Adipose tissue (tissue), 3 donors: Measurements from ENCODE around the gene APOLD1. TPM values are rescaled to one million over a fixed set of nuclear protein-coding genes. Genes with fewer than 3 reads are reported as not detected.
"Not testable (repeated sequence)": the region's sequence is repeated elsewhere in the genome, so short reads cannot be mapped to it uniquely, and the experiment has no call there.

ENCODE experiments used
- H3K27ac ChIP-seq: one replicate; pipeline ENCODE4 v1.5.1; 2013; ENCODE audit warnings: low read depth, low read length
- WGBS, 3 donors: extraction: QIAGEN DNeasy Blood & Tissue Kit; methylation state at CpG; one replicate each; pipeline ENCODE4 v1.1.7; 2013; 5-methylcytosine and 5-hydroxymethylcytosine counted together
- polyA plus RNA-seq, 3 donors: library from polyadenylated mRNA; stranded (reverse); fragments of 200-250 nt; gene quantifications; one replicate each; pipeline ENCODE4 v1.2.3, GENCODE V29; 2013
- donor health status: healthy with polysubstance abuse.
- donor health status: Bipolar disorder and iron deficiency.
- donor health status: healthy.

The APOLD1 gene
- polyA plus RNA-seq, 3 donors, result 13.8 to 71.1 (median 44.6) TPM

DNA sequence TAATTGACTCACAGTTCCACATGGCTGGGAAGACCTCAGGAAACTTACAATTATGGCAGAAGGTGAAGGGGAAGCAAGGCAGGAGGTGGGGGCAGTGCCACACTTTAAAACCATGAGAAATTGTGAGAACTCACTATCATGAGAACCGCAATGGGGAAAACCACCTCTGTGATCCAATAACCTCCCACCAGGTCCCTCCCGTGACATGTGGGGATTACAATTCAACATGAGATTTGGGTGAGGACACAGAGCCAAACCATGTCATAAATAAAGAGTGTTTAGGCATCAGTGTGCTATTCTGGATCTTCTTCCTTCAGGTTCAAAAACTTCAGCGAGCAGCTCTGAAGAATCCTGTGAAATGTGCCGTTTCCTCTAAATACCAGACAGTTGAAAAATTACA is 37.4 kb downstream of the APOLD1 start:
- no peak overlapping the region for H3K27ac ChIP-seq
- 93 to 97% (median 95%) methylated on average over 4 of the region's 4 CpGs for WGBS, 3 donors

DNA sequence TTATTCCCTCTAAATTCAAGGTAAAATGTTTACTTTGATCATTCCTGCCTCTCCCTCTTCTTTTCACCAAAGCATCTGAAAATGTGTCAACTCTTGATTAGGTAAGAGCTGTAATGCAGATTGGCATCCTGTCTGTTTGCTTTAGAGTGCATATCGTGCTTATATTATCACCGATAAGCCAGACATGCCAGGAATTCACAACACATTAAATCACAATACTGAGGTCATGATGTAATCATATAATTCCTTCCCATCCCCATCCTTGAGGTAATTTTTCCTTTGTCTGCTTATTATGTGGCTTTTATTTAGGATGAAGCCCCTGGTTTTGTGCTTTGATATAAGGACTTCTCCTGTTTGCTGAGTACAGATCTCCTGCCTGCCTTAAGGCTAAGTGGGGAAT is 37.8 kb downstream of the APOLD1 start:
- H3K27ac ChIP-seq, result no peak overlapping the region
- 48 to 73% (median 72%) methylated on average over 2 of the region's 2 CpGs for WGBS, 3 donors

DNA sequence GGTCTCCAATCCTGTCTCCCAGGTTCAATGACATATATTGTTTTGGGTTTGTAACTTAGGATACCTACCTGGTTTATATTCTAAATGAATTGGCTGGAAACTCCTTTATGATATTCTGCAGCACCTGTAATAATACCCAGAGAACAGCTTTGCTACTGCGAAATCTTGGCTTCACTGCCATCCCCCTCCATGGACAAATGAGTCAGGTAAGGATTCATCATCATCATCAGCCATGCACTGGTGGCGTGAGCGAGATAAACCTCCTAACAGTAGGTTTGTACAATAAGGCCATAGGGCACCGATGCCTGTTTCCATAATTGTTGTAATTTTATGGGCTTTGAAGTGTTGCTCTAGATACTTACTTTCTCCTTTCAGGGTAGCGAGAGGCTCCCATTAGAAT is 38.4 kb downstream of the APOLD1 start:
- H3K27ac ChIP-seq, result no peak overlapping the region
- 98 to 99% (median 99%) methylated on average over 5 of the region's 5 CpGs for WGBS, 3 donors

DNA sequence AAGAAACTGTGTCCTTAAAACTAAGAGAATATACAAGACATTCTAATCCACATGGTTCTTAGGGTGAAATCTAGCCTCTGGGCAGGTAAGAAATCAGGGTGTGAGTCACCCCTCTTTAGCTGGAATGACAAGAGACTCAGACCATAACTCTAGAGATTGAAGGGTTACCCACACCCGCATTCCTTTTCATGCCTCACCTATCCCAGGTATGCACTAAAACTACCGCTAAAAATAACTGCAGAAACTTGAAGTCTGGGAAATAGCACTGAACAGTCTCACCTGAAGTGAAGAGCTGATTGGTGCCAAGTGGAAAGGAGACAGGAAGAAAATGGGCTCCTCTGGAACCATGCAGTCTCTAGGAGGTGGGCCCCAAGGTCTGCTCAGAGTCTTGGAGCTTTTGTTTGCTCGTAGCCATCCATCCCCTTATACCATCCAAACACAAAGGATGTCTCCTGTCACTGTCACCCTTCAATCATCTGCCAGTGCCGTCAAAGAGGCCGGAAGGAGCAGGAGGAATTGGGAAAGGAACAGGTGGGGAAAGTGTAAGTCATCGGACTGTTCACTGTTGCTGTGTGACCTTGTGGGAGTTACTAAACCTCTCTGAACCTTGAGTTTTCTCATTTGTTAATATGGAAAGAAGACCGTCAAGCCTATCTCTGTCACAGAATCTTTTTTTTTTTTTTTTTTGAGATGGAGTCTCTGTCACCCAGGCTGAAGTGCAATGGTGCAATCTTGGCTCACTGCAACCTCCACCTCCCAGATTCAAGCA is 50.1 kb downstream of the APOLD1 start:
- WGBS, 3 donors, result 85 to 91% (median 86%) methylated on average over 7 of the region's 7 CpGs
- no peak overlapping the region for H3K27ac ChIP-seq

DNA sequence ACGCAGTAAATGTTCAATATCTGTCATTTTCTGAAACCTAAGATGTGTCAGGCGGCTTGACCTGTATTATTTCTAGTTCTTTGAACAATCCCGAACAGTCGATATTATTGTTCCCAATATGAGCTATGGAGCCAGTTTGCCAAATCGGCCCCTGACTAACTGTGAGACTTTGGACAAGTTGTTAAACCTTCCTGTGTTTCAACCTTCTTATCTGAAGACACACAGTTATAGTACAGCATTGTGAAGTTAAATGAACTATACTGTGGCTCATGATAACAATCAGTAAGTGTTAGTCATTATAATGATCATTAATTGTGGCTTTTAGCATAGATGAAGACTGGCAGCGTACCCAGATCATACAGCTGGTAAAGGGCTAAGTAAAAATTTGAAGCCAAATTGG is 51.1 kb downstream of the APOLD1 start:
- no peak overlapping the region for H3K27ac ChIP-seq
- 73 to 90% (median 82%) methylated on average over 6 of the region's 6 CpGs for WGBS, 3 donors

DNA sequence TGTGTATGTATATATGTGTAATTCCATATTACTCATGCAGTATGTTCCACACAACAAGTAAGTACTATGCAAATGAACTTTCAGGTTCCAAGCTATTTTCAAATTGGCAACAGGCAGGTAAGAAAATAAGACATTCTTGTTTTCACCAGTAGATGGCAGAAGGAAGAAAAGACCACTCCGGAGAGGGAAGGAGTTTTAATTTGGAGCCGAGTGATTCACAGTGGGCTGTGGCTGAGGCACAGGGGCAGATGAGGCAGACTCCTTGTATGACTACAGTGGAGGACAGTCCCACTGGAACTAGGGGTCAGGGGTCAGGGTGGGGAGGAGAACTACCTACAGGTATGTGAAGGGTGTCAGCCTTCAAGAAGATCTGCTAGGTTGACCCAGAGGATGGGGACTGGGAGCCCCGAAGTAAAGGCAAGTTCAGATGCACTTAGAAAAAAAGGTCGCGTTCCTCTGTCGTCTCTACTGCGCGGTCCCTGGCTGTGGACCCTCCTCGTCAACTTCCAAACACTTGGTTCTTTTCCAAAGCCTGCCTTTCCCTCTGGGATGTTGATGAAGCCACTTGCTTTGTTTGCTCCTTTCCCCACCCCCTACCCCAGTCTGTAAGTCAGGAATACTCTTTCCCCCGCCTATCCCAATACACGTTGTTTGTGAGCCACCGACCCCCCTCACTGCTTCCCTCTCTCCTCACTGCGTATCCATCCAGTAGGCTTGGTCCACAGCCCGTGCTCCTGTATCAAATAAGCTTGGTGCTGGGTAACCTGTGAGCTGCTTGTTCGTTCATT is 51.8 kb downstream of the APOLD1 start:
- 42 to 59% (median 50%) methylated on average over 15 of the region's 15 CpGs for WGBS, 3 donors
- no peak overlapping the region for H3K27ac ChIP-seq

DNA sequence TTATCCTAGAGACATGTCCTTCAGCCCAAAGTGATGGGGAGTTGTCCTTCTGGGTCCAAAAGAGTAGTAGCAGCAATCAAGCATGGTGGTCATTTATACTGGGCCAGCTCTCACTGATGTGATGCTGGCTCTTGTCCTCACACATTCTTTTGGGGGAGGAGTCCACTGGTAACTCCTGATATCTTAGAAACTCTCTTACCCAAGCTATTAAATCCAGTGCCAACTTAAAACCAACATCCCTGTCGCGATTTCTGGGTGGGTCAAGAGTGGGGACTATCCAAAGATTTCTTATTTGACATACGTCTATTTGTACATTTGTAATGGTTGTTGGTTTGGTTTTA is 52.3 kb downstream of the APOLD1 start:
- WGBS, 3 donors, result 88 to 93% (median 92%) methylated on average over 3 of the region's 3 CpGs
- no peak overlapping the region for H3K27ac ChIP-seq

DNA sequence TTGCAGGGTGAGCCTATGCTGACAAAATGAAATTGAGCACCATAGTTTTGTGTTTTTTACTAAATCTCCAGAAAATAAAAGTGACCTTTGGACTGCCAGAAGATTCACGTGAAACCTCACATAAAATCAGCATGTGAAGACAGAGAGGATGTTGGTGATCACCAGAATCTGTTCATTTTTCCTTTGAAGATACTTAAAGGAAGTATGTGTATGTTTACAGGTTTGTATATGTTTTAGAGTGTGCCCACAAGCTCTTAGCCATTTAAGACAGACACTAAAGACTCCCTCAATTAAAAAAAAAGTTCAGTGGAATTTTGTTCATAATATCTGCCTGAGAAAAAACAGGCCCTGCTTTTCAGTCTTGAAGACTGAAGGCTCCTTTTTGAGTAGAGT is 53.5 kb downstream of the APOLD1 start:
- no peak overlapping the region for H3K27ac ChIP-seq
- WGBS, 3 donors, result 71 to 95% (median 87%) methylated on average over 1 of the region's 1 CpG

DNA sequence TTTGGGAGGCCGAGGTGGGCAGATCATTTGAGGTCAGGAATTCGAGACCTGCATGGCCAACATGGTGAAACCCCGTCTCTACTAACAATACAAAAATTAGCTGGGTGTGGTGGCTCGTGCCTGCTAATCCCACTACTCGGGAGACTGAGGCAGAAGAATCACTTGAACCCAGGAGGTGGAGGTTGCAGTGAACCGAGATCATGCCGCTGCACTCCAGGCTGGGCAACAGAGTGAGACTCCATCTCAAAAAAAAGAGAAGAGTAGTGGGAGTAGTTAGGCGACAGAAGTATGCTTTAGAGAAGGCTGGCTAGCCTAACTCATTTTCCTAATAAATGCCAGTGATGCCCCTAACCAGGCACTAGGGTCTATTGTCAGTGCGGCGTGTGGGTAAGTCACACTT is 54.0 kb downstream of the APOLD1 start:
- not testable (repeated sequence) for H3K27ac ChIP-seq
- WGBS, 3 donors, result 94 to 97% (median 95%) methylated on average over 10 of the region's 10 CpGs

DNA sequence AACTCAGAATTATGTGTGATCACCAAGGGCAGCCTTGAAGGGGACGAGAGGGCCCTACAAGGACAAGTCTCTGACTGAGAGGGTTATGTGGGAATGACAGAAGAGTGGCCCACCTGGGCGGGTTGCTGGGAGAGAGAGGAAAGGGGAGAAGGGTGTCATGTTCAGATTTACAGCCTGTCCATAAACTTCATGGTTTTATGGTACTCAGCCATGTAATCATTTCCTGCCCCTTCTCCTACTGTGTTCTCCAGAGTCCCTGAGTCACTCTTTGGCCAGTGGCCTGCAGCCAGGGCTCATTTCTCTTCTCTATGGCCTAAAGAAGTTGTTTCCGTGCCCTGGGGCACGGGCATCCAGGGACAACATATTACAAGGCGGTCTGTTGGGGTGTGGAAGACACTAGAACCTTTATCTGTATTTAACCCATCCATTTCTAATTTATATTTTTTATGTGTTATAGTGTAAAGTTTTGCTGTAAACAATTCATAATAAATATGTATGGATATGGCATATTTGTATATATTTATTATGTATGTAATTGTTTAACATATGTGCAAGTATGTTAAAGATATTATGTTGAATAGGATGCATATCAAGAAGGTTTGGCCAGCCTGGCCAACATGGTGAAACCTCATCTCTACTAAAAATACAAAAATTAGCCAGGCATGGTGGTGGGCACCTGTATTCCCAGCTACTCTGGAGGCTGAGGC is 54.6 kb downstream of the APOLD1 start:
- H3K27ac ChIP-seq, result no peak overlapping the region
- 54 to 79% (median 56%) methylated on average over 5 of the region's 5 CpGs for WGBS, 3 donors

DNA sequence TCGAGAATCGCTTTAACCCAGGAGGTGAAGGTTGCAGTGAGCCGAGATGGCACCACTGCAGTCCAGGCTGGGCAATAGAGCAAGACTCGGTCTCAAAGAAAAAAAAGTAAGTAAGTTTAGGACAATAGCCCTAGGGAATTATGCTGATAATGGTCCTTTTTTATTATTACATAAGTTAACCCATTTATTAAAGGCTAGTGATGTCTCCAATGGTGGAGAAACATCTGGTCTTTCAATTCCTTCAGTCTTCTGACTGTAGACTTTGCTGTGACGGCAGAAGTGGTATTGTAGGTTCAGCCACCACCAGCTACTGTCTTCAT is 55.1 kb downstream of the APOLD1 start:
- 89 to 94% (median 91%) methylated on average over 5 of the region's 5 CpGs for whole genome bisulfite sequencing, 3 donors
- no peak overlapping the region for H3K27ac ChIP-seq

Other genes with a start within 250 kb of the APOLD1 start
- gene DUSP16, start 222.8 kb upstream of the APOLD1 start, polyA plus RNA-seq, result 10 to 100 TPM in 2 of 3 donors, 1 to 10 TPM in 1; 7.6 to 14.4 (median 10.5) TPM
- gene CREBL2, start 173.8 kb upstream of the APOLD1 start, polyA plus RNA-seq, result 10 to 100 TPM; 12.2 to 59.7 (median 24.9) TPM
- gene GPR19, start 89.5 kb upstream of the APOLD1 start, polyA plus RNA-seq, result under 1 TPM in 2 of 3 donors, not detected in 1; 0.06 to 0.09 TPM
- 10 to 100 TPM; 15.6 to 36.9 (median 24.1) TPM for gene CDKN1B, start 68.3 kb upstream of the APOLD1 start, polyA plus RNA-seq
- gene DDX47, start 27.7 kb downstream of the APOLD1 start, polyA plus RNA-seq, result 10 to 100 TPM; 32.3 to 44.1 (median 35.3) TPM
- 10 to 100 TPM in 2 of 3 donors, 1 to 10 TPM in 1; 1.4 to 49.4 (median 12.1) TPM for gene GPRC5A, start 105.9 kb downstream of the APOLD1 start, polyA plus RNA-seq
- gene GPRC5D, start 166.5 kb downstream of the APOLD1 start, polyA plus RNA-seq, result under 1 TPM in 2 of 3 donors, not detected in 1; 0.13 to 0.15 TPM
- gene HEBP1, start 214.6 kb downstream of the APOLD1 start, polyA plus RNA-seq, result 100 to 1,000 TPM in 1 of 3 donors, 10 to 100 TPM in 2; 58.7 to 104 (median 58.9) TPM